ENCODE results near the gene AGAP1.

DNA sequence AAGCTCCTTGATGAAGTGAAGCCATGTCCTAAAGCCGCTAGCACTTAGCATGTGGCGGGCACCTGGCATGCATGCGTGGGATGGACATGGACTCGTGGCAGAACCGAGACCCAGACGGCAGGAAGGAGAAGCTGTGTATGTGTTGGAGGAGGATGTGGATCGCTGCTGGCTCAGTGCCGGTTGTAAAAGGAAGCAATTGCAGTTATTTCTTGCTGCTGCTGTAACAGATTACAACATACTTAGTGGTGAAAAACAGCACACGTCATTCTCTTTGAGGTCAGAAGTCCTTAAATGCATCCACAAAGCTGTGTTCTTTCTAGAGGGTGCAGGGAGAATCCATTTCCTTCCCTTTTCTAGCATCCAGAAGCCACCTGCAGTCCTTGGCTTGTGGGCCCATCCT is 74.6 kb downstream of the AGAP1 start:
- TF ChIP-seq, protein P1, sequence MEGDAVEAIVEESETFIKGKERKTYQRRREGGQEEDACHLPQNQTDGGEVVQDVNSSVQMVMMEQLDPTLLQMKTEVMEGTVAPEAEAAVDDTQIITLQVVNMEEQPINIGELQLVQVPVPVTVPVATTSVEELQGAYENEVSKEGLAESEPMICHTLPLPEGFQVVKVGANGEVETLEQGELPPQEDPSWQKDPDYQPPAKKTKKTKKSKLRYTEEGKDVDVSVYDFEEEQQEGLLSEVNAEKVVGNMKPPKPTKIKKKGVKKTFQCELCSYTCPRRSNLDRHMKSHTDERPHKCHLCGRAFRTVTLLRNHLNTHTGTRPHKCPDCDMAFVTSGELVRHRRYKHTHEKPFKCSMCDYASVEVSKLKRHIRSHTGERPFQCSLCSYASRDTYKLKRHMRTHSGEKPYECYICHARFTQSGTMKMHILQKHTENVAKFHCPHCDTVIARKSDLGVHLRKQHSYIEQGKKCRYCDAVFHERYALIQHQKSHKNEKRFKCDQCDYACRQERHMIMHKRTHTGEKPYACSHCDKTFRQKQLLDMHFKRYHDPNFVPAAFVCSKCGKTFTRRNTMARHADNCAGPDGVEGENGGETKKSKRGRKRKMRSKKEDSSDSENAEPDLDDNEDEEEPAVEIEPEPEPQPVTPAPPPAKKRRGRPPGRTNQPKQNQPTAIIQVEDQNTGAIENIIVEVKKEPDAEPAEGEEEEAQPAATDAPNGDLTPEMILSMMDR (IDR thresholded peaks at IDR 0.05): no peak
- TF ChIP-seq POLR2AphosphoS5 (IDR thresholded peaks at IDR 0.05; ENCODE audit: insufficient read depth in 1 of 2, low read depth in 1 of 2): no peak

All from vagina (tissue), 2 donors.